Mammary epithelial cell (primary cell): Measurements from ENCODE around the gene GTF2H1.

Source experiments
- CTCF ChIP-seq, 2 donors: IDR thresholded peaks in 1 of 2; conservative IDR thresholded peaks in 1 of 2; 2 replicates each; pipeline ENCODE4 v1.5.1; 2011 to 2012; ENCODE audit warnings: inconsistent platforms in 2 of 2, low read length in 2 of 2, mild to moderate bottlenecking in 2 of 2, control low read depth in 1 of 2, low read depth in 1 of 2; ENCODE audit not compliant: insufficient read depth in 1 of 2; ENCODE audit errors: extremely low read depth in 1 of 2
- EZH2 ChIP-seq: IDR thresholded peaks from 2 replicates; pipeline ENCODE4 v1.6.1; 2012; ENCODE audit warnings: low read length, inconsistent platforms, borderline replicate concordance

DNA sequence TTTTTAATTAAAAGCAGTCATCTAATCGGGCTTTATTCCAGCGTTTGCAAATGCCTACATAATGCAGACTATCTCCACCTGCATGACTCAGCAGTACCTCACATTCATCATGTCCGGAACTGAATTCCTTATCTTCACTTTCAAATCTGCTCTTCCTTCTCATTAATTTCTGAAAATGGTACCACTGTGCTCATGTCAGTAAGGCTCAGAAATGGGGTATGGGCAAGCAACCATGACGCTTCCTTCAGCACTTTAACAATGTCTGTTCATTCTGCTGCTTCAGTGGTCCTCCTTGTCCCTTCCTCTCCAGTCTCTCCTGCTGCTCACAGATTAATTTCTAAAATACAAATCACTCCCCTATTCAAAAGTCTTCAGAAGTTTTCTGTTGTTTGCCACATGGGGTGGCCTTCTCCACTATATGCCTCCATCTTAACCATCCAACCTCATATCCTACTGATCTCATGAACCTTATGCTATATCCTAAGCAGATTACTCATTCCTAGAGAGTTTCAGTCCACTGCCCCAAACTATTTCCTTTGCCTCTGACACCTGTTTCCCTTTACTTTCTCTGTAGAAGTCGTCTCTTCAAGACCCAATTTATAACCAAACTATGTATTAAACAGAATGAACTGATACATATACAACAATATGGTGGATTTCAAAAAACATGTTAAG is 7.0 kb downstream of the GTF2H1 start:
- no peak for TF ChIP-seq CTCF (conservative IDR thresholded peaks at IDR 0.05 in 1 of 2, IDR thresholded peaks at IDR 0.05 in 1 of 2; ENCODE audit: extremely low read depth in 1 of 2, insufficient read depth in 1 of 2, low read depth in 1 of 2, low read length in 2 of 2)
- no peak for TF ChIP-seq EZH2
